ENCODE data around the gene SRL. TPM values are rescaled to one million over a fixed set of nuclear protein-coding genes. Genes with fewer than 3 reads are reported as not detected.
A peak's percentile ranks its signal among the peaks of the same experiment; 100 is the strongest.

Gene SRL
- total and polyA plus RNA-seq, 2 of the 8 experiments (the other 6 are each of a cell fraction or from before 2014, with no cell fraction given), result 0.05 TPM; not detected in 1

- Histone ChIP-seq H4K91ac (replicated peaks; ENCODE audit: insufficient read length, low read length) (peak overlapping the region; percentile 37), H2AK5ac (ENCODE audit: low read depth, low read length) (no peak overlapping the region), H2BK5ac (ENCODE audit: low read depth, low read length) (no peak overlapping the region), H3K79me1 (ENCODE audit: low read depth, low read length) (no peaks in the 10 kb centered on the region), H2BK12ac (ENCODE audit: low read depth, low read length) (no peak overlapping the region), H2BK15ac (ENCODE audit: low read length) (no peak overlapping the region), H3K9me3 (ENCODE audit: insufficient read depth in 2 of 2, low read depth in 1 of 2, low read length in 1 of 2) (0 out of 4 replicates have a peak, but pooled peaks cover 0 to 4% of the 10 kb centered on the region in 2 experiments), H4K5ac (ENCODE audit: insufficient read length, low read depth, low read length) (no peak overlapping the region), H3K56ac (replicated peaks; ENCODE audit: insufficient read length, low read depth, low read length) (no peak overlapping the region), H3K4ac (replicated peaks; ENCODE audit: insufficient read length, low read depth, low read length) (no peak overlapping the region), H4K8ac (ENCODE audit: extremely low read depth, insufficient read depth, low read length) (no peak overlapping the region), H3K18ac (ENCODE audit: extremely low read depth, low read length) (no peak overlapping the region), H3K23me2 (ENCODE audit: low read depth, low read length) (no peaks in the 10 kb centered on the region; the same call in 1 of the 2 replicates), H3K14ac (ENCODE audit: insufficient read length) (no peak overlapping the region), H2AFZ (ENCODE audit: low read length) (no peak overlapping the region), H3K9ac (replicated peaks in 1 of 4; ENCODE audit: extremely low read depth in 1 of 4, low read depth in 3 of 4, low read length in 3 of 4) (no peak overlapping the region), H3K27me3 (replicated peaks in 1 of 4; ENCODE audit: control insufficient read depth in 3 of 4, extremely low read depth in 1 of 4, insufficient read depth in 3 of 4, low read length in 3 of 4) (no peaks in the 10 kb centered on the region), H4K20me1 (replicated peaks in 1 of 2; ENCODE audit: control insufficient read depth in 1 of 2, insufficient read depth in 2 of 2, low read length in 2 of 2) (no peaks in the 10 kb centered on the region), H3K36me3 (ENCODE audit: control insufficient read depth in 2 of 4, insufficient read depth in 4 of 4, low read length in 3 of 4) (no peaks in the 10 kb centered on the region), H3K23ac (ENCODE audit: insufficient read length) (no peak overlapping the region), H3K4me1 (replicated peaks in 1 of 4; ENCODE audit: control insufficient read depth in 3 of 4, insufficient read depth in 4 of 4, low read length in 3 of 4) (no peaks in the 10 kb centered on the region), H2BK120ac (replicated peaks; ENCODE audit: low read depth, low read length) (no peak overlapping the region), H3K79me2 (ENCODE audit: control insufficient read depth in 1 of 2, insufficient read depth in 2 of 2, low read length in 2 of 2) (no peaks in the 10 kb centered on the region), H3K4me2 (ENCODE audit: insufficient read depth in 1 of 2, low read depth in 2 of 2, low read length in 2 of 2) (no peak overlapping the region), H2BK20ac (ENCODE audit: low read length) (no peak overlapping the region; the same call in 1 of the 2 replicates), H3K4me3 (ENCODE audit: extremely low read depth in 1 of 4, insufficient read depth in 2 of 4, low read depth in 3 of 4, low read length in 4 of 4) (no peak overlapping the region), H3K27ac (ENCODE audit: low read depth, low read length) (no peak overlapping the region)
- DNase-seq (ENCODE audit: low read depth in 1 of 2, low spot score in 2 of 2) (no peak), FAIRE-seq (no peak)
- POLR2A ChIA-PET (ENCODE audit: partially characterized antibody), result no interaction called here
- CTCF ChIA-PET (ENCODE audit: partially characterized antibody), result interaction anchor here (0.6 kb wide), 1 partner anchor 12 kb away, joined by 3 read pairs; no protein-coding TSS in a partner anchor
- WGBS, 2 experiments (ENCODE audit: extremely low coverage in 1 of 2, insufficient coverage in 1 of 2, insufficient read length in 1 of 2, insufficient replicate concordance in 2 of 2, low coverage in 1 of 2, low lambda C conversion rate in 2 of 2, missing lambda C conversion rate in 1 of 2), result 84% methylated on average over 5 of the region's 5 CpGs; no CpG with 5 or more reads in 1 of the 2 experiments
- TF ChIP-seq EP300 (IDR thresholded peaks at IDR 0.05; ENCODE audit: borderline replicate concordance in 1 of 2, low read depth in 2 of 2, low read length in 2 of 2), result no peak
- TF ChIP-seq CREB1 (IDR thresholded peaks at IDR 0.05), result no peak
- TF ChIP-seq TAF7 (optimal IDR thresholded peaks at IDR 0.05; ENCODE audit: borderline replicate concordance, low read depth, low read length), result no peak
- TF ChIP-seq RXRA (IDR thresholded peaks at IDR 0.05; ENCODE audit: insufficient read depth, low read depth, low read length), result no peak
- TF ChIP-seq MAFK (IDR thresholded peaks at IDR 0.05; ENCODE audit: low read depth, low read length), result no peak
- no peak for TF ChIP-seq E2F6 (IDR thresholded peaks at IDR 0.05)
- TF ChIP-seq SIN3A (conservative IDR thresholded peaks at IDR 0.05 in 1 of 2, IDR thresholded peaks at IDR 0.05 in 1 of 2; ENCODE audit: low read depth in 1 of 2, low read length in 2 of 2), result no peak
- TF ChIP-seq CHD2 (IDR thresholded peaks at IDR 0.05; ENCODE audit: low read length), result no peak
- TF ChIP-seq POLR2A (IDR thresholded peaks at IDR 0.05; ENCODE audit: control extremely low read depth in 1 of 2, low read depth in 2 of 2, low read length in 2 of 2), result no peak
- no peak for TF ChIP-seq TCF12 (IDR thresholded peaks at IDR 0.05; ENCODE audit: low read depth, low read length)
- no peak for TF ChIP-seq ZNF274 (IDR thresholded peaks at IDR 0.05; ENCODE audit: borderline replicate concordance, extremely low read depth, low read length)
- no peak for TF ChIP-seq JUND (IDR thresholded peaks at IDR 0.05; ENCODE audit: low read length)
Measured at GRCh38 chr16:4142268-4142667, 99.6 kb downstream of the SRL start.

Measured in H1 (cell line).